ENCODE measurements around the gene SPEF1. TPM values are rescaled to one million over a fixed set of nuclear protein-coding genes. Genes with fewer than 3 reads are reported as not detected.

SPEF1 gene
- total and polyA plus RNA-seq, 9 donors, result 0.43 to 27.9 (median 1.0) TPM; not detected in 3

DNA sequence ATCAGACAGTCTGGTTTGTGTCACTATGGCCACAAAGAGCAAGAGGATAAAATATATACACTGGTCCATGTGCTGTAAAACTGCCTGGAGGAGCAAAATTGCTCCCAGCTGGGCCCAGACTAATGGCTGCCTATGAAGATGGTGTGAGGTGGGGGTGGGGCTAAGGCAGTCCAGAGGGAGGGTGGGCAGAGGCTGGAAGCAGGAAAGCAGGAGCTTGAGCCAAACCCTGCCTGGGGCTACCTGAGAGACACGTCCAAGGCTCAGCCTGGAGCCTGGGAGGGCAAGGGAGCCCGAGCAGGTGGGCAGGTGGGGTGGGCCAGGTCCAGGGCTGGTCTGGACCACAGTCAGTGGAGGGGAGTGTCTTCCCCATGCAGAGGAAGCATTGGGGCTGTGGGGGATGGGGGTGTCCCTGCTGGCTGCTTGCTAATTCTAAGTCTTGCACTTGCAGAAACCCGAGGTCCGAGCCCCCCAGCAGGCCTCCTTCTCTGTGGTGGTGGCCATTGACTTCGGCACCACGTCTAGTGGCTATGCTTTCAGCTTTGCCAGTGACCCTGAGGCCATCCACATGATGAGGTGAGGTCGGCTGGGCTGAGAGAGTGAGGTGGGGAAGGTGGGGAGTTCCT, 39.3 kb downstream of the SPEF1 start:
- Histone ChIP-seq H3K9me3 (no peaks in the 10 kb centered on the region), H3K4me3 (no peak overlapping the region), H3K36me3 (no peaks in the 10 kb centered on the region), H3K27me3 (no peaks in the 10 kb centered on the region), H3K4me1 (ENCODE audit: insufficient read depth) (peaks cover 2% of the 10 kb centered on the region), H3K27ac (no peak overlapping the region)
- intact Hi-C loops (cut with DNase I), result no loop called here
- DNase-seq, result no peak
- WGBS, 3 donors, result 44 to 72% (median 53%) methylated on average over 7 of the region's 7 CpGs
- no peak for TF ChIP-seq POLR2A (IDR thresholded peaks at IDR 0.05)
- TF ChIP-seq EP300 (IDR thresholded peaks at IDR 0.05), result no peak
- TF ChIP-seq, protein P1, sequence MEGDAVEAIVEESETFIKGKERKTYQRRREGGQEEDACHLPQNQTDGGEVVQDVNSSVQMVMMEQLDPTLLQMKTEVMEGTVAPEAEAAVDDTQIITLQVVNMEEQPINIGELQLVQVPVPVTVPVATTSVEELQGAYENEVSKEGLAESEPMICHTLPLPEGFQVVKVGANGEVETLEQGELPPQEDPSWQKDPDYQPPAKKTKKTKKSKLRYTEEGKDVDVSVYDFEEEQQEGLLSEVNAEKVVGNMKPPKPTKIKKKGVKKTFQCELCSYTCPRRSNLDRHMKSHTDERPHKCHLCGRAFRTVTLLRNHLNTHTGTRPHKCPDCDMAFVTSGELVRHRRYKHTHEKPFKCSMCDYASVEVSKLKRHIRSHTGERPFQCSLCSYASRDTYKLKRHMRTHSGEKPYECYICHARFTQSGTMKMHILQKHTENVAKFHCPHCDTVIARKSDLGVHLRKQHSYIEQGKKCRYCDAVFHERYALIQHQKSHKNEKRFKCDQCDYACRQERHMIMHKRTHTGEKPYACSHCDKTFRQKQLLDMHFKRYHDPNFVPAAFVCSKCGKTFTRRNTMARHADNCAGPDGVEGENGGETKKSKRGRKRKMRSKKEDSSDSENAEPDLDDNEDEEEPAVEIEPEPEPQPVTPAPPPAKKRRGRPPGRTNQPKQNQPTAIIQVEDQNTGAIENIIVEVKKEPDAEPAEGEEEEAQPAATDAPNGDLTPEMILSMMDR (IDR thresholded peaks at IDR 0.05), result no peak

DNA sequence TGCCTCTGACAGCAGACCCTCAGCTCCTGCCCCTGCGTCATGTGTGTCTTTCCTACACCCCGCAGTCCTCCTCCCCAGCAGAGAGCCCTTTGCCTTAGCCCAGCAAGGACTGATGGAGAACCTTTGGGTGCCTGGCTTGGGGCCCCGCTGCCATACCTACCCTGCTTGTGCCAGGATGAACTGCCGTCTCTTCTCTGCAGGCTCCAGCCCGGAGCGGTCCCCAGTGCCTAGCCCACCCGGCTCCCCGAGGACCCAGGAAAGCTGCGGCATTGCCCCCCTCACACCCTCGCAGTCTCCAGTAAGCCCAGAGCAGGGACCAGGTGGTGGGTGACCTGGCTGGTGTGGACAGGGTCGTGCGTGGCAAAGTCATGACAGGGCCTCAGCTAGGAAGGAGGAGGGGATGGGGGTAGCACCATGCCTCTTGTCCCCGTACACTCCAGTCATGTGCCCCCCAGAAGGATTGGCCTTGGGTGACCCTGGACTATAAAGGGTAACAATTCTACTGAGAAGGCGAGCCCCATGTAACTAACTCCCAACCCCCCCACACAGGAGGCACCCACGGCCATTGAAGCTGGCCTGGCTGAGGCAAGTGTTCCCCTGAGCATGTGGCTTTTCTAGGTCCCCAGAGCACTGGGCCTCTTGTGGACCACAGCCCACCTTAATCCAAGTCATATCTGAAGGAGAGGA, 40.5 kb downstream of the SPEF1 start:
- WGBS, 3 donors, result 88 to 93% (median 89%) methylated on average over 15 of the region's 15 CpGs
- H3K9me3 ChIP-seq, result no peaks in the 10 kb centered on the region
- peaks cover 2% of the 10 kb centered on the region for H3K4me1 ChIP-seq (ENCODE audit: insufficient read depth)
- H3K27me3 ChIP-seq, result no peaks in the 10 kb centered on the region
- TF ChIP-seq EP300 (IDR thresholded peaks at IDR 0.05) (no peak), POLR2A (IDR thresholded peaks at IDR 0.05) (no peak)
- TF ChIP-seq, protein P1 (IDR thresholded peaks at IDR 0.05), result no peak
- H3K27ac ChIP-seq, result no peak overlapping the region
- intact Hi-C loops (cut with DNase I), result no loop called here
- H3K36me3 ChIP-seq, result no peaks in the 10 kb centered on the region
- DNase-seq, result no peak
- no peak overlapping the region for H3K4me3 ChIP-seq

DNA sequence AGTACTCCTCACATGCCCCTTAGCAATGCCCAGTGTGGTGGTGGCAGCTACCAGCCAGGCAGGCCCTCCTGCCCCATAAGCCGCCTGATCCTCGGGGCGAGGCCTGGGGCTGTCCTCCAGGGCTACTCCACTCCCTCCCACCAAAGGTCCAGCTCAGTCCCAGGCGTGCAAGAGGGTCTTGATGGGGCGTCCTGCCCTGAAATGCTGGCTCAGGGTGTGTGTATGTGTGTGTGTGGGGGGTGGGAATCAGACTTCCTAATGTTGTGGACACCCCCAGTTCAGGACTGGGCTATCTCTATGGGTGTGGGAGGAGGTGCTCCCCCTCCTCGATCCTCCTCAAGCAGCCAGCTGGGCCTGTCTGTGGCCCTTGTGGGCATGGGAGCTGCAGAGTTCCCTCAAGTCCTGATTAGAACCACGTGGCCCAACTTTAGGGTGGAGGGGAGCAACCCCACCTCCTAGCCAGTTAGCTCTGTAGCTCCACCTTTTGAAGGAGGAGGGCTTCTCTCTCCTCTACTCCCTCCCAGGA, 41.3 kb downstream of the SPEF1 start:
- no peak for TF ChIP-seq POLR2A (IDR thresholded peaks at IDR 0.05)
- TF ChIP-seq EP300 (IDR thresholded peaks at IDR 0.05), result no peak
- TF ChIP-seq, protein P1 (IDR thresholded peaks at IDR 0.05), result no peak
- intact Hi-C loops (cut with DNase I), result no loop called here
- WGBS, 3 donors, result 52 to 68% (median 52%) methylated on average over 7 of the region's 7 CpGs
- Histone ChIP-seq H3K27me3 (no peaks in the 10 kb centered on the region), H3K27ac (no peak overlapping the region), H3K4me3 (no peak overlapping the region), H3K4me1 (ENCODE audit: insufficient read depth) (peaks cover 2% of the 10 kb centered on the region), H3K36me3 (no peaks in the 10 kb centered on the region), H3K9me3 (no peaks in the 10 kb centered on the region)
- DNase-seq, result no peak

- Histone ChIP-seq H3K27ac (no peak overlapping the region), H3K27me3 (no peaks in the 10 kb centered on the region), H3K36me3 (no peaks in the 10 kb centered on the region), H3K9me3 (no peaks in the 10 kb centered on the region), H3K4me1 (ENCODE audit: insufficient read depth) (peaks cover 2% of the 10 kb centered on the region), H3K4me3 (no peak overlapping the region)
- DNase-seq, result no peak
- no peak for TF ChIP-seq POLR2A (IDR thresholded peaks at IDR 0.05)
- WGBS, 3 donors, result 61 to 67% (median 62%) methylated on average over 17 to 19 of the region's 19 CpGs
- intact Hi-C loops (cut with DNase I), result no loop called here
Observed at GRCh38 chr20:3739054-3739925, 42.0 kb downstream of the SPEF1 start.
